Measurements from ENCODE around the gene ADGRL1. TPM values are rescaled to one million over a fixed set of nuclear protein-coding genes. Genes with fewer than 3 reads are reported as not detected.

Gene ADGRL1
- polyA plus RNA-seq, 1 donor (not counting 4 experiments of a cell fraction or from before 2014, with no cell fraction given), result 3.2 TPM

DNA sequence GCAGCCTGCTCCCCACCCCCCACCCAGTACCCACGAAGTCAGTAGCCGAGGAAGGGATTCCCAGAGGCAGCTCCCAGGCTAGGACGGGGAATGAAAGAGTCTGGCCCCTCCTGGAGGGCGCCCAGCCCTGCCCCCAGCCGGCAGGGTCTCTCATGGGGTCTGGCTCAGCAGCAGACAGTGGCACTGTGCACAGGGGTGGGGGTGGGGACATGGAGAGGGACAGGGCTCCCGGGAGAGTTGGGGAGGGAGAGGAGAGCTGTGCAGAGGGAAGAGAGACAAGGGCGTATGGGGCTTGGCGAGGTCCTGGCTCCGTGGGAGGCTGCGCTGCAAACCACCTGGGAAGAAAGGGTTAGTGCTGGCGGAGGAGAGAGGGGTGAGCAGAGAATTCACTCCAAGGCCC is 41.9 kb downstream of the ADGRL1 start:
- FAIRE-seq (no peak), DNase-seq (ENCODE audit: low read depth, low spot score) (no peak)
- Histone ChIP-seq H3K9me3 (ENCODE audit: control insufficient read depth, low read depth, low read length) (no peaks in the 10 kb centered on the region), H3K27ac (ENCODE audit: control insufficient read depth, insufficient read depth, low read length) (no peak overlapping the region), H3K4me2 (ENCODE audit: control insufficient read depth, extremely low read depth, insufficient read depth, low read depth, low read length) (no peak overlapping the region), H3K4me3 (ENCODE audit: control insufficient read depth in 2 of 3, extremely low read depth in 1 of 3, insufficient read depth in 2 of 3, low read depth in 1 of 3, low read length in 3 of 3) (no peak overlapping the region), H3K36me3 (ENCODE audit: control insufficient read depth in 2 of 2, extremely low read depth in 1 of 2, insufficient read depth in 2 of 2, low read length in 2 of 2) (no peaks in the 10 kb centered on the region), H3K9me1 (ENCODE audit: control insufficient read depth, extremely low read depth, insufficient read depth, low read length) (no peaks in the 10 kb centered on the region), H4K20me1 (ENCODE audit: control insufficient read depth, extremely low read depth, insufficient read depth, low read length) (no peaks in the 10 kb centered on the region), H3K9ac (ENCODE audit: control insufficient read depth, extremely low read depth, insufficient read depth, low read length) (no peak overlapping the region), H2AFZ (ENCODE audit: control insufficient read depth, low read length) (no peak overlapping the region), H3K27me3 (ENCODE audit: control insufficient read depth, extremely low read depth, insufficient read depth, low read length) (no peaks in the 10 kb centered on the region), H3K79me2 (ENCODE audit: control insufficient read depth, insufficient read depth, low read length) (no peaks in the 10 kb centered on the region), H3K4me1 (ENCODE audit: control insufficient read depth, extremely low read depth, insufficient read depth, low read length) (no peaks in the 10 kb centered on the region)
- dilution Hi-C loops (cut with MboI; ENCODE audit: extremely low pct_ligation_motif_present, low sequenced_read_pairs), result no loop called here
- no peak for TF ChIP-seq EZH2 (IDR thresholded peaks at IDR 0.05; ENCODE audit: low read length)

DNA sequence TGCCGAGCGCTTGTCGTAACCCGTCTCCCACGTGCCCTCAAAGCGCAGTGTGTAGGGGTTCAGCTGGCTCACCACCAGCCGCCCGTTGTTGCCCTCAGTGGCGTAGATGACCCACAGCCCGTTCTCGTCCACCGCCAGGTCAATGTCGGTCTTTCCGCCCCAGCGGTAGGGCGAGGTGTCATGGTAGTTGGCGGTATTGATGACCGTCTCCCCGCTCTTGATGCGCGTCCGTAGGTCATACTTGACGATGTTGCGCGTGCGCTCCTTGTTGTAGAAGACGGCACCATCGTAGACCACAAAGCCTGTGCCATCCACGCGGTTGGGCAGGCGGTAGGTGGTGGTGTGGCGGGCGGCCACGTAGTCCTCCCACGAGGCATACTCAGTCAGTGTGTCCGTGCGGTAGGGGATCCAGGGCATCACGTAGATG is 43.1 kb downstream of the ADGRL1 start:
- H3K9me1 ChIP-seq (ENCODE audit: control insufficient read depth, extremely low read depth, insufficient read depth, low read length), result no peaks in the 10 kb centered on the region
- H3K9ac ChIP-seq (ENCODE audit: control insufficient read depth, extremely low read depth, insufficient read depth, low read length), result no peak overlapping the region
- no peak overlapping the region for H3K4me2 ChIP-seq (ENCODE audit: control insufficient read depth, extremely low read depth, insufficient read depth, low read depth, low read length)
- no peak overlapping the region for H2AFZ ChIP-seq (ENCODE audit: control insufficient read depth, low read length)
- no peak overlapping the region for H3K4me3 ChIP-seq (ENCODE audit: control insufficient read depth in 2 of 3, extremely low read depth in 1 of 3, insufficient read depth in 2 of 3, low read depth in 1 of 3, low read length in 3 of 3)
- no peaks in the 10 kb centered on the region for H3K79me2 ChIP-seq (ENCODE audit: control insufficient read depth, insufficient read depth, low read length)
- FAIRE-seq (no peak), DNase-seq (ENCODE audit: low read depth, low spot score) (no peak)
- dilution Hi-C loops (cut with MboI; ENCODE audit: extremely low pct_ligation_motif_present, low sequenced_read_pairs), result no loop called here
- no peak overlapping the region for H3K27ac ChIP-seq (ENCODE audit: control insufficient read depth, insufficient read depth, low read length)
- no peaks in the 10 kb centered on the region for H3K9me3 ChIP-seq (ENCODE audit: control insufficient read depth, low read depth, low read length)
- TF ChIP-seq EZH2 (IDR thresholded peaks at IDR 0.05; ENCODE audit: low read length), result no peak
- TF ChIP-seq, protein P1, sequence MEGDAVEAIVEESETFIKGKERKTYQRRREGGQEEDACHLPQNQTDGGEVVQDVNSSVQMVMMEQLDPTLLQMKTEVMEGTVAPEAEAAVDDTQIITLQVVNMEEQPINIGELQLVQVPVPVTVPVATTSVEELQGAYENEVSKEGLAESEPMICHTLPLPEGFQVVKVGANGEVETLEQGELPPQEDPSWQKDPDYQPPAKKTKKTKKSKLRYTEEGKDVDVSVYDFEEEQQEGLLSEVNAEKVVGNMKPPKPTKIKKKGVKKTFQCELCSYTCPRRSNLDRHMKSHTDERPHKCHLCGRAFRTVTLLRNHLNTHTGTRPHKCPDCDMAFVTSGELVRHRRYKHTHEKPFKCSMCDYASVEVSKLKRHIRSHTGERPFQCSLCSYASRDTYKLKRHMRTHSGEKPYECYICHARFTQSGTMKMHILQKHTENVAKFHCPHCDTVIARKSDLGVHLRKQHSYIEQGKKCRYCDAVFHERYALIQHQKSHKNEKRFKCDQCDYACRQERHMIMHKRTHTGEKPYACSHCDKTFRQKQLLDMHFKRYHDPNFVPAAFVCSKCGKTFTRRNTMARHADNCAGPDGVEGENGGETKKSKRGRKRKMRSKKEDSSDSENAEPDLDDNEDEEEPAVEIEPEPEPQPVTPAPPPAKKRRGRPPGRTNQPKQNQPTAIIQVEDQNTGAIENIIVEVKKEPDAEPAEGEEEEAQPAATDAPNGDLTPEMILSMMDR (optimal IDR thresholded peaks at IDR 0.05 in 1 of 3, IDR thresholded peaks at IDR 0.05 in 1 of 3, conservative IDR thresholded peaks at IDR 0.05 in 1 of 3; ENCODE audit: extremely low read depth in 1 of 3, insufficient read depth in 2 of 3, low read length in 3 of 3), result no peak
- H3K36me3 ChIP-seq (ENCODE audit: control insufficient read depth in 2 of 2, extremely low read depth in 1 of 2, insufficient read depth in 2 of 2, low read length in 2 of 2), result no peaks in the 10 kb centered on the region
- no peaks in the 10 kb centered on the region for H4K20me1 ChIP-seq (ENCODE audit: control insufficient read depth, extremely low read depth, insufficient read depth, low read length)
- H3K27me3 ChIP-seq (ENCODE audit: control insufficient read depth, extremely low read depth, insufficient read depth, low read length), result no peaks in the 10 kb centered on the region
- H3K4me1 ChIP-seq (ENCODE audit: control insufficient read depth, extremely low read depth, insufficient read depth, low read length), result no peaks in the 10 kb centered on the region

DNA sequence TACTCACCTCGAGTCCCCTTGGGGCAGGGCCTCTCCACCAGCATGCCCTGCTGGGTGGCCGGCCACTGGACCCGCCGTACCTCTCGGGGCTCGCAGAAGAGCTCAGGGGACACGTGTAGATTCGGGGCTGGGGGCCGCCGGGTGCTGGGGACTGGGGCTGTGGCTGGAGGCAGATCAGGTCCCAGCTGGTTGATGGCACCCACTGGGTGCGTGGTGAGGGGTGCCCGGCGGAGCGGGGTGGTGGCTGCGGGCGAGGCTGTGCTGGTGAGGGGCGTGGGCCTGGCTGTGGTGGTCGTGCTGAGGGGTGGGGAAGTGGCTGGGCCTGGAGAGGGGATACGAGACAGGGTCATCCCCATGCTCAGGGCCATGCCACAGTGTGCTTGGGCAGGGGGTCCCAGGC is 44.7 kb downstream of the ADGRL1 start:
- H4K20me1 ChIP-seq (ENCODE audit: control insufficient read depth, extremely low read depth, insufficient read depth, low read length), result no peaks in the 10 kb centered on the region
- H3K27me3 ChIP-seq (ENCODE audit: control insufficient read depth, extremely low read depth, insufficient read depth, low read length), result no peaks in the 10 kb centered on the region
- no peaks in the 10 kb centered on the region for H3K36me3 ChIP-seq (ENCODE audit: control insufficient read depth in 2 of 2, extremely low read depth in 1 of 2, insufficient read depth in 2 of 2, low read length in 2 of 2)
- no peaks in the 10 kb centered on the region for H3K9me3 ChIP-seq (ENCODE audit: control insufficient read depth, low read depth, low read length)
- H3K4me1 ChIP-seq (ENCODE audit: control insufficient read depth, extremely low read depth, insufficient read depth, low read length), result no peaks in the 10 kb centered on the region
- no peak overlapping the region for H3K9ac ChIP-seq (ENCODE audit: control insufficient read depth, extremely low read depth, insufficient read depth, low read length)
- no peak for DNase-seq (ENCODE audit: low read depth, low spot score)
- H3K4me2 ChIP-seq (ENCODE audit: control insufficient read depth, extremely low read depth, insufficient read depth, low read depth, low read length), result no peak overlapping the region
- H3K27ac ChIP-seq (ENCODE audit: control insufficient read depth, insufficient read depth, low read length), result no peak overlapping the region
- no peak for TF ChIP-seq EZH2 (IDR thresholded peaks at IDR 0.05; ENCODE audit: low read length)
- TF ChIP-seq, protein P1 (optimal IDR thresholded peaks at IDR 0.05 in 1 of 3, IDR thresholded peaks at IDR 0.05 in 1 of 3, conservative IDR thresholded peaks at IDR 0.05 in 1 of 3; ENCODE audit: extremely low read depth in 1 of 3, insufficient read depth in 2 of 3, low read length in 3 of 3), result no peak
- H2AFZ ChIP-seq (ENCODE audit: control insufficient read depth, low read length), result no peak overlapping the region
- no peaks in the 10 kb centered on the region for H3K79me2 ChIP-seq (ENCODE audit: control insufficient read depth, insufficient read depth, low read length)
- no peak for FAIRE-seq
- no peaks in the 10 kb centered on the region for H3K9me1 ChIP-seq (ENCODE audit: control insufficient read depth, extremely low read depth, insufficient read depth, low read length)
- dilution Hi-C loops (cut with MboI; ENCODE audit: extremely low pct_ligation_motif_present, low sequenced_read_pairs), result no loop called here
- no peak overlapping the region for H3K4me3 ChIP-seq (ENCODE audit: control insufficient read depth in 2 of 3, extremely low read depth in 1 of 3, insufficient read depth in 2 of 3, low read depth in 1 of 3, low read length in 3 of 3)
